Measurements from ENCODE around the gene UFSP2. TPM values are rescaled to one million over a fixed set of nuclear protein-coding genes. Genes with fewer than 3 reads are reported as not detected.

Gene UFSP2
- total and polyA plus RNA-seq, 2 donors from 2014 or later, result 47.1 to 47.3 TPM

- FAIRE-seq, result no peak
- no peak for TF ChIP-seq CTCF (IDR thresholded peaks at IDR 0.05; ENCODE audit: borderline replicate concordance, extremely low read depth, insufficient read depth)
- DNase-seq, result no peak
- no peaks in the 10 kb centered on the region for H3K9me3 ChIP-seq (ENCODE audit: control insufficient read depth in 2 of 3, insufficient read depth in 1 of 3, low read length in 3 of 3)
- H3K36me3 ChIP-seq (ENCODE audit: control insufficient read depth in 2 of 3, insufficient read depth in 3 of 3, low read length in 3 of 3), result peaks cover 0 to 30% (median 2%) of the 10 kb centered on the region in 3 donors
- H3K27me3 ChIP-seq (ENCODE audit: control insufficient read depth, insufficient read depth, low read length), result no peaks in the 10 kb centered on the region
- no peak overlapping the region for H3K9ac ChIP-seq (ENCODE audit: low read length in 3 of 3)
- H3K27ac ChIP-seq (ENCODE audit: low read depth in 2 of 2, low read length in 2 of 2), result no peak overlapping the region
- intact Hi-C loops (cut with DNase I), result no loop called here
- peaks cover 0 to 9% (median 0%) of the 10 kb centered on the region in 3 donors for H3K4me1 ChIP-seq (ENCODE audit: control insufficient read depth in 2 of 3, insufficient read depth in 2 of 3, low read depth in 1 of 3, low read length in 3 of 3)
- no peak overlapping the region for H3K4me3 ChIP-seq (ENCODE audit: low read length in 3 of 3)
These were observed 27.1 kb downstream of the UFSP2 start for GRCh38 chr4:185398618-185399017.

- H3K4me3 ChIP-seq (ENCODE audit: low read length in 3 of 3), result peak within 1 kb of the TSS; percentile 71 to 84 (median 81)
- no peaks in the 10 kb centered on the region for H3K27me3 ChIP-seq (ENCODE audit: control insufficient read depth, insufficient read depth, low read length)
- peaks cover 0 to 9% (median 0%) of the 10 kb centered on the region in 3 donors for H3K4me1 ChIP-seq (ENCODE audit: control insufficient read depth in 2 of 3, insufficient read depth in 2 of 3, low read depth in 1 of 3, low read length in 3 of 3)
- peak within 1 kb of the TSS; percentile 98 to 100 for H3K27ac ChIP-seq (ENCODE audit: low read depth in 2 of 2, low read length in 2 of 2)
- FAIRE-seq (no peak), DNase-seq (peak; percentile 88 to 89 (median 89))
- H3K9me3 ChIP-seq (ENCODE audit: control insufficient read depth in 2 of 3, insufficient read depth in 1 of 3, low read length in 3 of 3), result no peaks in the 10 kb centered on the region
- peak within 1 kb of the TSS; percentile 83 to 96 (median 87) for H3K9ac ChIP-seq (ENCODE audit: low read length in 3 of 3)
- intact Hi-C loops (cut with DNase I), result no loop called here
- TF ChIP-seq CTCF (IDR thresholded peaks at IDR 0.05; ENCODE audit: borderline replicate concordance, extremely low read depth, insufficient read depth), result no peak
- H3K36me3 ChIP-seq (ENCODE audit: control insufficient read depth in 2 of 3, insufficient read depth in 3 of 3, low read length in 3 of 3), result peaks cover 0 to 21% (median 0%) of the 10 kb centered on the region in 3 donors
These were observed 28.9 kb downstream of the UFSP2 start, which contains the start of gene ANKRD37 for GRCh38 chr4:185396724-185397385. Gene ANKRD37 (plus strand): TSS chr4:185396841. CDS start chr4:185396924, 83 bp downstream.

GRCh38 chr4:185395956-185396723 is 29.6 kb downstream of the UFSP2 start:
- FAIRE-seq (no peak), DNase-seq (peak; percentile 99 to 100 (median 99))
- peak; percentile 2 for TF ChIP-seq CTCF (IDR thresholded peaks at IDR 0.05; ENCODE audit: borderline replicate concordance, extremely low read depth, insufficient read depth)
- Histone ChIP-seq H3K27me3 (ENCODE audit: control insufficient read depth, insufficient read depth, low read length) (no peaks in the 10 kb centered on the region), H3K4me3 (ENCODE audit: low read length in 3 of 3) (peak overlapping the region; percentile 71 to 84 (median 81)), H3K9me3 (ENCODE audit: control insufficient read depth in 2 of 3, insufficient read depth in 1 of 3, low read length in 3 of 3) (no peaks in the 10 kb centered on the region), H3K27ac (ENCODE audit: low read depth in 2 of 2, low read length in 2 of 2) (peak overlapping the region; percentile 98 to 100), H3K4me1 (ENCODE audit: control insufficient read depth in 2 of 3, insufficient read depth in 2 of 3, low read depth in 1 of 3, low read length in 3 of 3) (peaks cover 0 to 9% (median 0%) of the 10 kb centered on the region in 3 donors), H3K36me3 (ENCODE audit: control insufficient read depth in 2 of 3, insufficient read depth in 3 of 3, low read length in 3 of 3) (peaks cover 0 to 16% (median 0%) of the 10 kb centered on the region in 3 donors), H3K9ac (ENCODE audit: low read length in 3 of 3) (peak overlapping the region; percentile 63 to 87 (median 83))
- intact Hi-C loops (cut with DNase I), result no loop called here
